GM12878 (cell line): ENCODE measurements around the gene GTPBP1. TPM values are rescaled to one million over a fixed set of nuclear protein-coding genes. Genes with fewer than 3 reads are reported as not detected.

ENCODE experiments used
- ATAC-seq: fragments of 200-7000 bp; cut with Tn5 transposase; 3 replicates; pipeline ENCODE4 v1.9.1; 2020; ENCODE audit warnings: mild to moderate bottlenecking, moderate library complexity
- BruUV-seq: library from RNA; stranded (reverse); fragments of 400-500 nt; replicated peaks from 2 replicates; lab custom pipeline; 2021; lab: Mats Ljungman, UMichigan
- CTCF ChIA-PET: fragments of 300-600 bp; sonication (Branson Sonifier 250); formaldehyde crosslinking; extraction: SDS; loops from one replicate; lab custom pipeline; 2021; ENCODE audit warnings: inconsistent platforms; lab: Yijun Ruan, JAX
- POLR2A ChIA-PET: fragments of 350-600 bp; formaldehyde crosslinking; extraction: SDS; loops from one replicate; lab custom pipeline; 2021; ENCODE audit warnings: inconsistent platforms; lab: Charles Lee
- RAD21 ChIA-PET: fragments of 300-600 bp; sonication (Branson Sonifier 250); formaldehyde crosslinking; loops from one replicate; lab custom pipeline; 2023; ENCODE audit warnings: antibody characterized with exemption; ENCODE audit not compliant: unreplicated experiment; lab: Charles Lee
- SMC1A ChIA-PET: fragments of 300-600 bp; sonication (Branson Sonifier 250); formaldehyde crosslinking; loops from one replicate; lab custom pipeline; 2023; ENCODE audit not compliant: unreplicated experiment, uncharacterized antibody; lab: Charles Lee
- DNase-seq: peaks from one replicate; pipeline ENCODE4 v3.0.0-alpha.2; 2011; ENCODE audit warnings: low read depth, low spot score
- FAIRE-seq: peaks from 3 replicates; lab custom pipeline; 2011; peaks lifted over from hg19 to GRCh38; lab: Jason Lieb, UNC
- H2AFZ ChIP-seq: 2 replicates; pipeline ENCODE4 v1.6.0; 2011; ENCODE audit warnings: low read depth, low read length, control low read depth; ENCODE audit not compliant: control insufficient read depth
- H3K27ac ChIP-seq: 2 replicates; pipeline ENCODE4 v1.5.1; 2011; ENCODE audit warnings: control low read depth; ENCODE audit not compliant: control insufficient read depth, insufficient read depth
- H3K27me3 ChIP-seq, 2 experiments: replicated peaks in 1 of 2; 2 replicates each; pipeline versions ENCODE4 v1.6.0 to v1.6.1; 2011; ENCODE audit warnings: low read length in 1 of 2; ENCODE audit not compliant: control insufficient read depth in 2 of 2, insufficient read depth in 2 of 2
- H3K36me3 ChIP-seq, 2 experiments: 2 replicates each; pipeline ENCODE4 v1.5.1; 2011; ENCODE audit warnings: low read length in 1 of 2; ENCODE audit not compliant: control insufficient read depth in 2 of 2, insufficient read depth in 2 of 2
- H3K4me1 ChIP-seq: 2 replicates; pipeline ENCODE4 v1.6.1; 2011; ENCODE audit warnings: mild to moderate bottlenecking, low read length, moderate library complexity, mixed read lengths; ENCODE audit not compliant: control insufficient read depth, insufficient read depth
- H3K4me2 ChIP-seq: 2 replicates; pipeline ENCODE4 v1.6.0; 2011; ENCODE audit warnings: control low read depth; ENCODE audit not compliant: control insufficient read depth, insufficient read depth
- H3K4me3 ChIP-seq: fragments of 200-600 bp; sonication (generic); 2 replicates; pipeline ENCODE4 v1.5.1; 2016
- H3K79me2 ChIP-seq: 2 replicates; pipeline ENCODE4 v1.6.0; 2011; ENCODE audit warnings: low read length; ENCODE audit not compliant: control insufficient read depth, insufficient read depth
- H3K9ac ChIP-seq: 2 replicates; pipeline ENCODE4 v1.8.0; 2011; ENCODE audit warnings: low read length, control low read depth, mixed read lengths; ENCODE audit not compliant: control insufficient read depth, insufficient read depth
- H3K9me3 ChIP-seq: replicated peaks from 3 replicates; pipeline ENCODE4 v1.5.1; 2011; ENCODE audit warnings: mild to moderate bottlenecking, low read length; ENCODE audit not compliant: control insufficient read depth, insufficient read depth
- H4K20me1 ChIP-seq: 2 replicates; pipeline ENCODE4 v1.6.0; 2011; ENCODE audit not compliant: control insufficient read depth, insufficient read depth
- ASH2L ChIP-seq: fragments of 300-600, 200-600 bp; sonication (generic); IDR thresholded peaks from 2 replicates; pipeline ENCODE4 v1.6.1; 2017; ENCODE audit warnings: low read depth, mild to moderate bottlenecking, borderline replicate concordance
- NR2C2 ChIP-seq: IDR thresholded peaks from 2 replicates; pipeline ENCODE4 v1.6.1; 2011; ENCODE audit warnings: borderline replicate concordance, low read depth; ENCODE audit not compliant: control insufficient read depth, insufficient read length
- SKIL ChIP-seq: fragments of 450-650 bp; IDR thresholded peaks from 2 replicates; pipeline ENCODE4 v1.6.1; 2017; ENCODE audit warnings: mild to moderate bottlenecking, low read depth, inconsistent platforms; ENCODE audit not compliant: poor library complexity, severe bottlenecking
- ZBTB4 ChIP-seq: fragments of 450-650 bp; formaldehyde crosslinking; IDR thresholded peaks from 2 replicates; pipeline ENCODE4 v1.4.0; 2022; ENCODE audit warnings: mild to moderate bottlenecking, moderate library complexity
- ZNF24 ChIP-seq: fragments of 450-650 bp; IDR thresholded peaks from 2 replicates; pipeline ENCODE4 v1.6.1; 2017; ENCODE audit warnings: antibody characterized with exemption, mild to moderate bottlenecking
- ZNF592 ChIP-seq: fragments of 450-650 bp; IDR thresholded peaks from 2 replicates; pipeline ENCODE4 v1.6.1; 2017; ENCODE audit warnings: mild to moderate bottlenecking, moderate library complexity
- ZNF687 ChIP-seq: fragments of 450-650 bp; IDR thresholded peaks from 2 replicates; pipeline ENCODE4 v1.6.1; 2017; ENCODE audit warnings: mild to moderate bottlenecking, moderate library complexity
- whole genome bisulfite sequencing: methylation state at CpG from one replicate; pipeline ENCODE4 v1.1.6; 2016; ENCODE audit warnings: low lambda C conversion rate; ENCODE audit not compliant: insufficient replicate concordance, insufficient coverage; ENCODE audit errors: missing lambda C conversion rate; 5-methylcytosine and 5-hydroxymethylcytosine counted together
- in situ Hi-C: fragments of 300-500 bp; cut with MboI; formaldehyde crosslinking; loops from 9 replicates; pipeline ENCODE4 v1.14.3; 2018; ENCODE audit warnings: mixed read lengths
- intact Hi-C: fragments of 100-400 bp; cut with micrococcal nuclease; formaldehyde crosslinking; loops from one replicate; pipeline ENCODE4 v1.14.2; 2022; ENCODE audit not compliant: unreplicated experiment
- polyA plus RNA-seq, 11 experiments: library from polyadenylated mRNA; depleted of rRNA in 4 of 11; unstranded in 6 of 11; stranded (reverse) in 5 of 11; fragments of >200 nt; fragmentation: Nextera tagmentation in 4 of 11; fragmentation: Illumina TruSeq in 1 of 11; extraction: Ambion mirVana in 4 of 11; extraction: Trizol in 1 of 11; gene quantifications; 1 replicate in 1 of 11; 2 replicates in 10 of 11; pipeline versions ENCODE4 v1.2.1 to v1.2.3, GENCODE V29; 2011 to 2016; ENCODE audit warnings: inconsistent platforms in 2 of 11, missing spikeins in 2 of 11, low read depth in 1 of 11
- total RNA-seq, 4 experiments: library from RNA; depleted of rRNA in 3 of 4; stranded (reverse); fragments of >200 nt in 3 of 4; fragmentation: Illumina TruSeq in 1 of 4; extraction: Trizol in 1 of 4; gene quantifications; 2 replicates each; pipeline versions ENCODE4 v1.2.1 to v1.2.3, GENCODE V29; 2013 to 2021

Gene GTPBP1
- total and polyA plus RNA-seq, 10 of the 15 experiments (the other 5 are each of a cell fraction or from before 2014, with no cell fraction given): 0.89 to 63.1 (median 34.2) TPM

GRCh38 chr22:38745676-38746460 is 40.1 kb downstream of the GTPBP1 start:
- H3K27me3 ChIP-seq: no peaks in the 10 kb centered on the region
- no peak overlapping the region for H3K27ac ChIP-seq
- in situ Hi-C loops: no loop called here
- H3K9ac ChIP-seq: no peak overlapping the region
- ChIA-PET SMC1A (interaction anchor here (1.4 kb wide), 1 partner anchor 9 kb away, joined by 4 read pairs; no protein-coding TSS in a partner anchor), POLR2A (interaction anchor here (1.5 to 1.6 kb wide), 2 partner anchors 10 to 42 kb away, joined by 3 read pairs; no protein-coding TSS in a partner anchor), CTCF (interaction anchor here (0.6 to 2.0 kb wide), 2 partner anchors 23 to 774 kb away, joined by 3 to 16 read pairs; partner anchors contain the start of gene ATF4), RAD21 (no interaction called here)
- ATAC-seq (no peak), DNase-seq (no peak), FAIRE-seq (no peak)
- WGBS: 90% methylated on average over 14 of the region's 14 CpGs
- H3K79me2 ChIP-seq: peaks cover 3% of the 10 kb centered on the region
- no peak overlapping the region for H3K4me2 ChIP-seq
- no peaks in the 10 kb centered on the region for H4K20me1 ChIP-seq
- peaks cover 3% of the 10 kb centered on the region for H3K4me1 ChIP-seq
- peaks cover 48 to 51% of the 10 kb centered on the region in 2 experiments for H3K36me3 ChIP-seq
- no TSS peak for BruUV-seq
- H3K9me3 ChIP-seq: no peaks in the 10 kb centered on the region
- H3K4me3 ChIP-seq: no peak overlapping the region
- no peak overlapping the region for H2AFZ ChIP-seq
- intact Hi-C loops: no loop called here
- TF ChIP-seq ZNF687 (no peak), ZNF592 (no peak), ASH2L (no peak), NR2C2 (no peak), SKIL (no peak), ZNF24 (no peak), ZBTB4 (CRISPR knock-in tag) (no peak)
